ENCODE results near the gene CCNL2.

GRCh38 chr1:1351511-1352427, 47.4 kb downstream of the CCNL2 start:
- TF ChIP-seq CTCF (IDR thresholded peaks at IDR 0.05) (no peak), POLR2A (IDR thresholded peaks at IDR 0.05) (no peak), EP300 (IDR thresholded peaks at IDR 0.05) (no peak)
